Renal pelvis (tissue), 4 donors: ENCODE measurements around the gene MPP2. TPM values are rescaled to one million over a fixed set of nuclear protein-coding genes. Genes with fewer than 3 reads are reported as not detected.

Source experiments
- DNase-seq: peaks from one replicate; pipeline ENCODE4 v3.0.0-alpha.2; 2013
- polyA plus RNA-seq, 3 donors: library from polyadenylated mRNA; unstranded; fragments of 120-200 nt; gene quantifications; one replicate each; pipeline ENCODE4 v1.2.1, GENCODE V29; 2013; ENCODE audit not compliant: insufficient read length in 3 of 3

The MPP2 gene
- polyA plus RNA-seq, 3 donors, result 7.4 to 8.0 (median 7.9) TPM

DNA sequence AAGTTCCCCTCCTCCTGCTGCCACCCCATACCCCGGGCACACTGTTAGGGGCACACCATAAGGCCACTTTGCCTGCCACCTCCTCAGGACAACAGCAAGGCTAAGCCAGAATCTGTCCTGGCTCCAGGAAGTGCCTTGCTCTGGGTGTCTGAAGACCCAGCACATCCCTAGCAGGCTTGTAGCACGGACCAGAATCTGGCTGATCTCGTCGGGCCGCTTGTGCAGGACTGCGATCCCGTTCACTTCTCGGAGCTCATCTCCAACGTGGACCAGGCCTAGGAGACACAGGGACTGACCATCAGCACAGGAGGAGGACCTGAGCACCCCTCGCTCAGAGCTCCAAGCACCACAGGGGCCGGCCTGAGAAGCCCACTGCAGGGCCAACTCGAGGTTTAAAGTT lies 81.8 kb downstream of the MPP2 start:
- no peak for DNase-seq

Other genes starting within 250 kb of the MPP2 start
- 10 to 100 TPM in 2 of 3 donors, 1 to 10 TPM in 1; 5.8 to 16.1 (median 15.8) TPM for gene MEOX1, start 245.6 kb downstream of the MPP2 start, polyA plus RNA-seq
- gene SOST, start 148.7 kb downstream of the MPP2 start, polyA plus RNA-seq, result 10 to 100 TPM; 51.8 to 59.3 (median 58.2) TPM
- gene DUSP3, start 128.6 kb downstream of the MPP2 start, polyA plus RNA-seq, result 10 to 100 TPM; 58.0 to 59.0 (median 58.2) TPM
- under 1 TPM; 0.06 to 0.15 (median 0.10) TPM for gene CFAP97D1, start 127.1 kb downstream of the MPP2 start, polyA plus RNA-seq
- gene MPP3, start 74.4 kb downstream of the MPP2 start, polyA plus RNA-seq, result 10 to 100 TPM in 2 of 3 donors, 1 to 10 TPM in 1; 7.4 to 13.1 (median 12.6) TPM
- gene CD300LG, start 60.4 kb downstream of the MPP2 start, polyA plus RNA-seq, result 1 to 10 TPM in 2 of 3 donors, under 1 TPM in 1; 0.83 to 1.6 (median 1.2) TPM
- under 1 TPM; 0.19 to 0.78 (median 0.52) TPM for gene PPY, start 34.9 kb upstream of the MPP2 start, polyA plus RNA-seq
- under 1 TPM; 0.19 to 0.45 (median 0.30) TPM for gene PYY, start 46.4 kb upstream of the MPP2 start, polyA plus RNA-seq
- gene NAGS, start 97.1 kb upstream of the MPP2 start, polyA plus RNA-seq, result 1 to 10 TPM; 3.4 to 3.8 (median 3.6) TPM
- gene TMEM101, start 107.4 kb upstream of the MPP2 start, polyA plus RNA-seq, result 10 to 100 TPM; 41.7 to 50.5 (median 47.0) TPM
- 10 to 100 TPM; 38.4 to 41.6 (median 39.2) TPM for gene LSM12, start 159.1 kb upstream of the MPP2 start, polyA plus RNA-seq
- gene G6PC3, start 163.2 kb upstream of the MPP2 start, polyA plus RNA-seq, result 10 to 100 TPM; 78.6 to 94.0 (median 92.4) TPM
- 10 to 100 TPM; 49.4 to 57.4 (median 53.8) TPM for gene HDAC5, start 216.1 kb upstream of the MPP2 start, polyA plus RNA-seq
- 1 to 10 TPM; 4.8 to 5.8 (median 5.5) TPM for gene HROB, start 234.4 kb upstream of the MPP2 start, polyA plus RNA-seq